Right forelimb (tissue), 1 donor: ENCODE results near the gene FAM217B.

Experiments
- DNase-seq: peaks from one replicate; pipeline ENCODE4 v3.0.0-alpha.2; 2018

FAM217B gene

GRCh38 chr20:59940129-59940955 lies at the start of gene FAM217B, which contains the start of gene PPP1R3D:
TSS of gene FAM217B (plus strand) at chr20:59940389. CDS start at chr20:59943944, 3,555 bp downstream.
TSS of gene PPP1R3D (minus strand) at chr20:59940305. CDS start at chr20:59939931, 374 bp downstream.
- DNase-seq, result peak; percentile 97

GRCh38 chr20:59891581-59891980 lies 48.6 kb upstream of the FAM217B start:
- no peak for DNase-seq

GRCh38 chr20:59895908-59896307 lies 44.3 kb upstream of the FAM217B start:
- no peak for DNase-seq

- no peak for DNase-seq
Measured at GRCh38 chr20:59902470-59902869, 37.7 kb upstream of the FAM217B start.

- DNase-seq, result no peak
Measured at GRCh38 chr20:59903621-59904020, 36.6 kb upstream of the FAM217B start.

- DNase-seq, result no peak
Measured at GRCh38 chr20:59908855-59909254, 31.3 kb upstream of the FAM217B start.

- DNase-seq, result no peak
Measured at GRCh38 chr20:59911041-59911440, 29.1 kb upstream of the FAM217B start.

GRCh38 chr20:59912609-59913008 lies 27.6 kb upstream of the FAM217B start:
- DNase-seq, result no peak

GRCh38 chr20:59920944-59921343 lies 19.2 kb upstream of the FAM217B start:
- DNase-seq, result no peak

- no peak for DNase-seq
Measured at GRCh38 chr20:59923514-59923913, 16.7 kb upstream of the FAM217B start.

- no peak for DNase-seq
Measured at GRCh38 chr20:59925359-59925758, 14.8 kb upstream of the FAM217B start.

- DNase-seq, result no peak
Measured at GRCh38 chr20:59925899-59926298, 14.3 kb upstream of the FAM217B start.

GRCh38 chr20:59931511-59932312 lies 8.5 kb upstream of the FAM217B start:
- DNase-seq, result no peak

- DNase-seq, result no peak
Measured at GRCh38 chr20:59932616-59933295, 7.4 kb upstream of the FAM217B start.

GRCh38 chr20:59933296-59933848 lies 6.8 kb upstream of the FAM217B start, which contains the start of gene SYCP2:
TSS of gene SYCP2 (minus strand) at chr20:59933637. CDS start at chr20:59922413, 11,224 bp downstream.
- peak; percentile 73 for DNase-seq

GRCh38 chr20:59933849-59934585 lies 6.2 kb upstream of the FAM217B start:
- peak; percentile 87 for DNase-seq

GRCh38 chr20:59935457-59936185 lies 4.6 kb upstream of the FAM217B start:
- no peak for DNase-seq

- DNase-seq, result no peak
Measured at GRCh38 chr20:59936409-59936808, 3.8 kb upstream of the FAM217B start.

- DNase-seq, result no peak
Measured at GRCh38 chr20:59937150-59937549, 3.0 kb upstream of the FAM217B start.

- DNase-seq, result no peak
Measured at GRCh38 chr20:59938221-59938620, 2.0 kb upstream of the FAM217B start.

- DNase-seq, result no peak
Measured at GRCh38 chr20:59938696-59939051, 1.5 kb upstream of the FAM217B start.
